Measurements from ENCODE around the gene KCNJ1. TPM values are rescaled to one million over a fixed set of nuclear protein-coding genes. Genes with fewer than 3 reads are reported as not detected.

The KCNJ1 gene
- total and polyA plus RNA-seq, 2 donors (not counting 3 experiments of a cell fraction or from before 2014, with no cell fraction given): not detected

GRCh38 chr11:128910576-128910975 is 43.5 kb upstream of the KCNJ1 start:
- ChIA-PET CTCF (interaction anchor here (10.7 kb wide), 1 partner anchor 24 kb away, joined by 141 read pairs; no protein-coding TSS in a partner anchor), POLR2A (no interaction called here)
- intact Hi-C loops (cut with micrococcal nuclease): no loop called here
- Histone ChIP-seq H3K9me1 (replicated peaks; ENCODE audit: control insufficient read depth, extremely low read depth, insufficient read depth, low read length) (no peaks in the 10 kb centered on the region), H3K36me3 (ENCODE audit: control insufficient read depth in 2 of 2, extremely low read depth in 1 of 2, insufficient read depth in 2 of 2, low read length in 2 of 2) (no peaks in the 10 kb centered on the region), H3K4me1 (ENCODE audit: control insufficient read depth, extremely low read depth, insufficient read depth, low read length) (peaks cover 17% of the 10 kb centered on the region), H3K4me2 (ENCODE audit: insufficient read depth, low read length) (no peak overlapping the region), H3K9me3 (replicated peaks; ENCODE audit: control insufficient read depth, insufficient read depth, low read length) (no peaks in the 10 kb centered on the region), H3K27ac (ENCODE audit: insufficient read depth, low read depth, low read length) (no peak overlapping the region), H3K4me3 (replicated peaks in 1 of 3; ENCODE audit: insufficient read depth in 1 of 3, low read depth in 1 of 3, low read length in 3 of 3) (no peak overlapping the region), H3K9ac (replicated peaks; ENCODE audit: extremely low read depth, insufficient read depth, low read length) (no peak overlapping the region), H3K27me3 (ENCODE audit: control insufficient read depth in 2 of 2, insufficient read depth in 2 of 2, low read length in 2 of 2) (peaks cover 0 to 6% of the 10 kb centered on the region in 2 experiments), H3K79me2 (ENCODE audit: control insufficient read depth, insufficient read depth, low read length) (no peaks in the 10 kb centered on the region), H2AFZ (ENCODE audit: low read depth, low read length) (no peak overlapping the region), H4K20me1 (replicated peaks; ENCODE audit: control insufficient read depth, extremely low read depth, insufficient read depth, low read length) (no peaks in the 10 kb centered on the region)
- DNase-seq (ENCODE audit: low read depth, low spot score) (no peak), FAIRE-seq (no peak)
- TF ChIP-seq, protein P1, sequence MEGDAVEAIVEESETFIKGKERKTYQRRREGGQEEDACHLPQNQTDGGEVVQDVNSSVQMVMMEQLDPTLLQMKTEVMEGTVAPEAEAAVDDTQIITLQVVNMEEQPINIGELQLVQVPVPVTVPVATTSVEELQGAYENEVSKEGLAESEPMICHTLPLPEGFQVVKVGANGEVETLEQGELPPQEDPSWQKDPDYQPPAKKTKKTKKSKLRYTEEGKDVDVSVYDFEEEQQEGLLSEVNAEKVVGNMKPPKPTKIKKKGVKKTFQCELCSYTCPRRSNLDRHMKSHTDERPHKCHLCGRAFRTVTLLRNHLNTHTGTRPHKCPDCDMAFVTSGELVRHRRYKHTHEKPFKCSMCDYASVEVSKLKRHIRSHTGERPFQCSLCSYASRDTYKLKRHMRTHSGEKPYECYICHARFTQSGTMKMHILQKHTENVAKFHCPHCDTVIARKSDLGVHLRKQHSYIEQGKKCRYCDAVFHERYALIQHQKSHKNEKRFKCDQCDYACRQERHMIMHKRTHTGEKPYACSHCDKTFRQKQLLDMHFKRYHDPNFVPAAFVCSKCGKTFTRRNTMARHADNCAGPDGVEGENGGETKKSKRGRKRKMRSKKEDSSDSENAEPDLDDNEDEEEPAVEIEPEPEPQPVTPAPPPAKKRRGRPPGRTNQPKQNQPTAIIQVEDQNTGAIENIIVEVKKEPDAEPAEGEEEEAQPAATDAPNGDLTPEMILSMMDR (IDR thresholded peaks at IDR 0.05; ENCODE audit: extremely low read depth in 1 of 2, insufficient read depth in 1 of 2, low read depth in 1 of 2, low read length in 2 of 2): no peak
- TF ChIP-seq GATA2 (IDR thresholded peaks at IDR 0.05; ENCODE audit: insufficient read depth, insufficient read length, low read depth, low read length): no peak
- TF ChIP-seq POLR2A (IDR thresholded peaks at IDR 0.05; ENCODE audit: low read depth, low read length): no peak
- TF ChIP-seq FOS (IDR thresholded peaks at IDR 0.05; ENCODE audit: borderline replicate concordance, insufficient read depth, low read length): no peak
- TF ChIP-seq MAX (IDR thresholded peaks at IDR 0.05; ENCODE audit: insufficient read depth, insufficient read length): no peak
- no peak for TF ChIP-seq POLR2AphosphoS5 (IDR thresholded peaks at IDR 0.05; ENCODE audit: insufficient read depth, low read depth, low read length)
- TF ChIP-seq EZH2 (IDR thresholded peaks at IDR 0.05; ENCODE audit: borderline replicate concordance, low read depth, low read length, severe bottlenecking): no peak
- TF ChIP-seq JUN (IDR thresholded peaks at IDR 0.05; ENCODE audit: borderline replicate concordance, insufficient read depth, insufficient read length, low read depth): no peak
- TF ChIP-seq MYC (IDR thresholded peaks at IDR 0.05; ENCODE audit: low read depth, low read length): no peak
- BruUV-seq (replicated peaks): no TSS peak
- dilution Hi-C loops (cut with MboI; ENCODE audit: extremely low pct_ligation_motif_present, low sequenced_read_pairs): no loop called here
